ENCODE measurements around the gene ADAMTS14. TPM values are rescaled to one million over a fixed set of nuclear protein-coding genes. Genes with fewer than 3 reads are reported as not detected.
"Not testable (repeated sequence)": the region's sequence is repeated elsewhere in the genome, so short reads cannot be mapped to it uniquely, and the experiment has no call there.

The ADAMTS14 gene
- total and polyA plus RNA-seq, 8 donors: 0.33 to 9.4 (median 3.9) TPM; not detected in 2

GRCh38 chr10:70661623-70662361, 10.5 kb upstream of the ADAMTS14 start:
- H3K4me1 ChIP-seq: peaks cover 0 to 7% (median 3%) of the 10 kb centered on the region in 4 donors
- peaks cover 0 to 9% (median 0%) of the 10 kb centered on the region in 3 donors for H3K27me3 ChIP-seq
- no peak for DNase-seq
- H3K36me3 ChIP-seq: no peaks in the 10 kb centered on the region
- WGBS, 5 donors: 57 to 68% (median 65%) methylated on average over 11 of the region's 11 CpGs
- H3K27ac ChIP-seq: peak overlapping the region in 2 of 5 donors; percentile 27 to 57
- intact Hi-C loops (cut with DNase I; ENCODE audit: low total_unique reads): no loop called here
- H3K9me3 ChIP-seq: peaks cover 0 to 10% (median 3%) of the 10 kb centered on the region in 4 donors
- no peak overlapping the region for H3K4me3 ChIP-seq
- TF ChIP-seq POLR2A (IDR thresholded peaks at IDR 0.05) (no peak), POLR2AphosphoS5 (IDR thresholded peaks at IDR 0.05) (no peak), EP300 (IDR thresholded peaks at IDR 0.05) (no peak), CTCF (IDR thresholded peaks at IDR 0.05) (no peak)

- H3K4me3 ChIP-seq: no peak overlapping the region
- peaks cover 0 to 10% (median 3%) of the 10 kb centered on the region in 4 donors for H3K9me3 ChIP-seq
- TF ChIP-seq CTCF (IDR thresholded peaks at IDR 0.05) (no peak), POLR2A (IDR thresholded peaks at IDR 0.05) (no peak), POLR2AphosphoS5 (IDR thresholded peaks at IDR 0.05) (peak in 1 of 3 donors; percentile 25)
- H3K27me3 ChIP-seq: peaks cover 0 to 9% (median 0%) of the 10 kb centered on the region in 3 donors
- 67 to 78% (median 71%) methylated on average over 12 of the region's 12 CpGs for WGBS, 5 donors
- H3K36me3 ChIP-seq: no peaks in the 10 kb centered on the region
- peaks cover 0 to 7% (median 3%) of the 10 kb centered on the region in 4 donors for H3K4me1 ChIP-seq
- intact Hi-C loops (cut with DNase I; ENCODE audit: low total_unique reads): no loop called here
- peak overlapping the region in 2 of 5 donors; percentile 27 to 57 for H3K27ac ChIP-seq
- peak in 1 of 2 donors; percentile 81 for DNase-seq
Observed at GRCh38 chr10:70662362-70663220, 9.7 kb upstream of the ADAMTS14 start.

- H3K4me1 ChIP-seq; H3K4me3 ChIP-seq; H3K36me3 ChIP-seq; H3K27me3 ChIP-seq; intact Hi-C loops (cut with DNase I; ENCODE audit: low total_unique reads); H3K9me3 ChIP-seq: not testable (repeated sequence)
- H3K27ac ChIP-seq: peak overlapping the region in 2 of 5 donors; percentile 31 to 38
- peak in 1 of 2 donors; percentile 43 for DNase-seq
- WGBS, 5 donors: 71 to 81% (median 77%) methylated on average over 8 to 10 of the region's 10 CpGs
Observed at GRCh38 chr10:70663458-70664409, 8.6 kb upstream of the ADAMTS14 start.

GRCh38 chr10:70664702-70665195, 7.6 kb upstream of the ADAMTS14 start:
- WGBS, 5 donors: 26 to 40% (median 29%) methylated on average over 6 of the region's 6 CpGs
- intact Hi-C loops (cut with DNase I; ENCODE audit: low total_unique reads): no loop called here
- H3K36me3 ChIP-seq: no peaks in the 10 kb centered on the region
- no peak overlapping the region for H3K4me3 ChIP-seq
- no peaks in the 10 kb centered on the region for H3K9me3 ChIP-seq
- H3K27ac ChIP-seq: peak overlapping the region in 2 of 5 donors; percentile 31 to 38
- DNase-seq: peak in 1 of 2 donors; percentile 78
- TF ChIP-seq POLR2A (IDR thresholded peaks at IDR 0.05) (no peak), CTCF (IDR thresholded peaks at IDR 0.05) (no peak)
- H3K27me3 ChIP-seq: peaks cover 0 to 9% (median 0%) of the 10 kb centered on the region in 3 donors
- peaks cover 0 to 7% (median 3%) of the 10 kb centered on the region in 4 donors for H3K4me1 ChIP-seq

Measured in stomach (tissue), 9 donors.